Thoracic aorta (tissue), 2 donors: ENCODE data around the gene NXPE1. TPM values are rescaled to one million over a fixed set of nuclear protein-coding genes. Genes with fewer than 3 reads are reported as not detected.

ENCODE experiments used
- ATAC-seq: fragments of 150-250 bp; one replicate; pipeline ENCODE4 v1.8.0; 2017; ENCODE audit warnings: low read depth; ENCODE audit not compliant: insufficient number of reproducible peaks, low FRiP score
- DNase-seq: peaks from one replicate; pipeline ENCODE4 v3.0.0-alpha.2; 2020; ENCODE audit warnings: low spot score
- H3K27ac ChIP-seq, 2 donors: fragments of 200-600 bp; sonication (generic); 1 replicate in 1 of 2; 2 replicates in 1 of 2; pipeline ENCODE4 v1.5.1; 2016; ENCODE audit warnings: mild to moderate bottlenecking in 2 of 2, moderate library complexity in 2 of 2
- H3K27me3 ChIP-seq: fragments of 200-600 bp; sonication (generic); replicated peaks from 2 replicates; pipeline ENCODE4 v1.6.0; 2016; ENCODE audit warnings: mild to moderate bottlenecking; ENCODE audit not compliant: insufficient read depth
- H3K36me3 ChIP-seq: fragments of 200-600 bp; sonication (generic); one replicate; pipeline ENCODE4 v1.5.1; 2016
- H3K4me1 ChIP-seq, 2 donors: fragments of 200-600 bp; sonication (generic); 1 replicate in 1 of 2; 2 replicates in 1 of 2; pipeline versions ENCODE4 v1.5.1 to v1.6.0; 2016; ENCODE audit warnings: low read depth in 2 of 2, mild to moderate bottlenecking in 1 of 2; ENCODE audit not compliant: control insufficient read depth in 1 of 2
- H3K4me3 ChIP-seq: fragments of 200-600 bp; sonication (generic); 2 replicates; pipeline ENCODE4 v1.5.1; 2016; ENCODE audit warnings: mild to moderate bottlenecking
- H3K9me3 ChIP-seq: fragments of 200-600 bp; sonication (generic); 2 replicates; pipeline ENCODE4 v1.5.1; 2016
- total RNA-seq, 2 donors: library from RNA; depleted of rRNA; stranded (reverse); fragments of >200 nt; gene quantifications; one replicate each; pipeline versions ENCODE4 v1.1.0 to v1.2.3, GENCODE V29; 2016
- TF ChIP-seq, protein P1 (sequence below): fragments of 200-600 bp; sonication (generic); IDR thresholded peaks from one replicate; pipeline ENCODE4 v1.5.1; 2019; ENCODE audit warnings: antibody characterized with exemption

Gene NXPE1
- total RNA-seq, 2 donors from 2014 or later: not detected

DNA sequence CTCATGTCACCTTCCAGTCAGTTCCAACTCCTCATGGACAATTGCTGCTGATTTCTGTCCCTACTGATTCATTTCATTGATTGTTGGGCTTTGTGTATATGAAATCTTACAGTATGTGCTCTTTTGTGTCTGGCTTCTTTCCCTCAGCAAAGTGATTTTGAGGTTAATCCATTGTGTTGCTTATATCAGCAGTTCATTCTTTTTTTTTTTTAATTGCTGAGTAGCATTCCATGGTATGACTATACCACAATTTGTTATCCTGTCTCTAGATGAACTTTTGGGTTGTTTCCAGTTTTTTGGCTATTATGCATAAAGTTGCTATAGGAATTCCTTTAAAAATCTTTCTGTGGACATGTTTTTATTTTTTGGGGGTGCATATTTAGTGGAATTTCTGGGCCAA lies 59.9 kb downstream of the NXPE1 start:
- ATAC-seq (no peak), DNase-seq (no peak)
- no peak overlapping the region for H3K27ac ChIP-seq
- H3K9me3 ChIP-seq: no peaks in the 10 kb centered on the region
- H3K27me3 ChIP-seq: no peaks in the 10 kb centered on the region
- TF ChIP-seq, protein P1, sequence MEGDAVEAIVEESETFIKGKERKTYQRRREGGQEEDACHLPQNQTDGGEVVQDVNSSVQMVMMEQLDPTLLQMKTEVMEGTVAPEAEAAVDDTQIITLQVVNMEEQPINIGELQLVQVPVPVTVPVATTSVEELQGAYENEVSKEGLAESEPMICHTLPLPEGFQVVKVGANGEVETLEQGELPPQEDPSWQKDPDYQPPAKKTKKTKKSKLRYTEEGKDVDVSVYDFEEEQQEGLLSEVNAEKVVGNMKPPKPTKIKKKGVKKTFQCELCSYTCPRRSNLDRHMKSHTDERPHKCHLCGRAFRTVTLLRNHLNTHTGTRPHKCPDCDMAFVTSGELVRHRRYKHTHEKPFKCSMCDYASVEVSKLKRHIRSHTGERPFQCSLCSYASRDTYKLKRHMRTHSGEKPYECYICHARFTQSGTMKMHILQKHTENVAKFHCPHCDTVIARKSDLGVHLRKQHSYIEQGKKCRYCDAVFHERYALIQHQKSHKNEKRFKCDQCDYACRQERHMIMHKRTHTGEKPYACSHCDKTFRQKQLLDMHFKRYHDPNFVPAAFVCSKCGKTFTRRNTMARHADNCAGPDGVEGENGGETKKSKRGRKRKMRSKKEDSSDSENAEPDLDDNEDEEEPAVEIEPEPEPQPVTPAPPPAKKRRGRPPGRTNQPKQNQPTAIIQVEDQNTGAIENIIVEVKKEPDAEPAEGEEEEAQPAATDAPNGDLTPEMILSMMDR: no peak
- H3K4me1 ChIP-seq: no peaks in the 10 kb centered on the region
- H3K36me3 ChIP-seq: no peaks in the 10 kb centered on the region
- no peak overlapping the region for H3K4me3 ChIP-seq

DNA sequence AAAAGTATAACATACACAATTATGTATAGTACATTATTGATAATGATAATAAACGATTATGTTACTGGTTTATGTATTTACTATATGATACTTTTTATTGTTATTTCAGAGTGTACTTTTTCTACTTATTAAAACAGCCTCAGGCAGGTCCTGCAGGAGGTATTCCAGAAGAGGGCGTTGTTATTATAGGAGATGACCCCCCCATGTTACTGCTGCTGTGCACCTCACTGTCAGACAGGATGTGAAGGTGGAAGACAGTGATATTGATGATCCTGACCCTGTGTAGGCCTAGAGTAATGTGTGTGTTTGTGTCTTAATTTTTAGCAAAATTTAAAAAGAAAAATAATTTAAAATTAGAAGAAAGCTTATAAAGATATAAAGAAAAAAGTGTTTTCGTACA lies 62.8 kb downstream of the NXPE1 start:
- TF ChIP-seq, protein P1: no peak

DNA sequence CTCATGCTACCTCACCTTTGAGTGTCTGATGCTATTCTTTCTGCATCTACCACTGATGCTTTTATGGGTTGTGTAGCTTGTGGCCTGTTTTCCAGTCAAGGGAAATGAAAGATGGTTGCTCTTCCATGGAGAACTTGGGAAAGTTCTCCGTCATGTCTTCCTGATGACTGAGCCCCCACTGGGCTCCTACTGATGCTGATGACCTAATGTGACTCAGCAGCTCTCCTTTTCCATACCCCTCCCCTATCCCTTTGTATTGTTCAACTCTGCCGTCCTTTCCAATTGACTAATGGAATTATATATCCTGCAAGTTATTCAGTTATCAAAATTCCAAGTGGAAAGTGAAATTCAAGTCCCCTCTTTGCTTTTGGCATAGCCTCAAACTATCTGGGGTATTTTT lies 75.8 kb downstream of the NXPE1 start:
- Histone ChIP-seq H3K36me3 (no peaks in the 10 kb centered on the region), H3K4me1 (no peaks in the 10 kb centered on the region), H3K9me3 (no peaks in the 10 kb centered on the region), H3K27ac (no peak overlapping the region), H3K27me3 (no peaks in the 10 kb centered on the region), H3K4me3 (no peak overlapping the region)
- no peak for DNase-seq
- no peak for ATAC-seq
- TF ChIP-seq, protein P1: no peak

More for the DNA sequence above, 62.8 kb downstream of the NXPE1 start:
- Histone ChIP-seq H3K4me1 (no peaks in the 10 kb centered on the region), H3K4me3 (no peak overlapping the region), H3K27me3 (no peaks in the 10 kb centered on the region), H3K27ac (no peak overlapping the region), H3K9me3 (no peaks in the 10 kb centered on the region), H3K36me3 (no peaks in the 10 kb centered on the region)
- no peak for ATAC-seq
- DNase-seq: no peak

DNA sequence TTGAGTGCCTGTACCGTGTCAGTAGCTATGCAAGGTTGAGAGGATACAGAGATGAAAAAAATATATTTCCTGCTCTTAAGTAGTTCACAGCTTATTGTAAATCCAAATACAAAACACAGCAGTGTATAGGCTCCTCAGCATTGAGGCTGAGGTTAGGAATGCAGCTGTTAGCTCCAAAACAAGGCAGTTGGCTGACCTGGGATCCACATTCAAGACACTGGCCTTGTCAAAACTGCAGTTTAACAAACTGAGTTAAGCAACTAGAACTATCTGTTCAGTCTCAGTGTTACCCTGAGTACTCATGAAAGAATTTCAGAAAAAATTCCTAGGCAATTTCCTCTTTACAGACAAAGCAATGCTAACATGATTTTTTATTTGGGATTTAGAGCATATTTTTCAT lies 77.6 kb downstream of the NXPE1 start:
- H3K36me3 ChIP-seq: no peaks in the 10 kb centered on the region
- ATAC-seq (no peak), DNase-seq (no peak)
- H3K27ac ChIP-seq: no peak overlapping the region
- H3K4me1 ChIP-seq: no peaks in the 10 kb centered on the region
- no peaks in the 10 kb centered on the region for H3K9me3 ChIP-seq
- H3K4me3 ChIP-seq: no peak overlapping the region
- TF ChIP-seq, protein P1: no peak
- H3K27me3 ChIP-seq: no peaks in the 10 kb centered on the region

DNA sequence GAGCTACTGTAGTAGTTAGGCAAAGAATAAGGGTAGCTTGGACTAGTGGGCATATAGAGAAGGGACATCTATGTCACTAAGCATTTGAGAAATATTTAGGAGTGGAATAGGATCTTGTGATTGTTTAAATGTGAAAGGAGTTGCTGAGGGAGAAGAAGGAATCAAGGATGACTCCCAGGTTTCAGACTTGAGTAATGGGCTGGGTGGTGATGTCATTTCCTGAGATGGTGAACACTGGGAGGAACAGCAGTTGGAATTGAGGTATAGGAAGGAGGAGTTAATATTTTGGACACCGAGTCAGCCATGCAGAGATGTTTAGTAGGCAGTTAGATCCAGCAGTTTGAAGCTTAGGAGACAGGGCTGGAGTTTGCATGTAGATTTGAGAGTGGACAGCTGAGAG lies 80.3 kb downstream of the NXPE1 start:
- Histone ChIP-seq H3K9me3 (no peaks in the 10 kb centered on the region), H3K36me3 (no peaks in the 10 kb centered on the region), H3K4me3 (no peak overlapping the region), H3K27me3 (no peaks in the 10 kb centered on the region), H3K4me1 (no peaks in the 10 kb centered on the region), H3K27ac (no peak overlapping the region)
- DNase-seq (no peak), ATAC-seq (no peak)
- TF ChIP-seq, protein P1: no peak
